ENCODE data around the gene GOLIM4.

GOLIM4 gene

DNA sequence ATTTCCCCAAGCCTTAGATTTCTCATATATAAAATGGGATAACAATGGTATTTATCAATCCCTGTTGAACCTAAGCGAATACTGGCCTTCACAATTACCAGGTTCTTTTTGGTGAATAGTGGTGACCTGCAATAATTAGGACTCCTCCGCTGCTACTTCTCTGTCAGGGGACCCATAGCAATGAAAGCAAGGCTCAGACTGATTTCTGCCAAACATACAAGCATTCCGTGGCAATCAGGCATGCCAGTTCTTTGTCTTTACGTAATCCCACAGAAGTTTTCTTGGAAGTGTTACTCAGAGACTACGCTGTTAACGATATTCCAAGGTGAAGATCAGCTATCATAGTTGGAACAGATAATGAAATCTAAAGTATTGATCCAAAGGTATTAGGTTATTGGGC is 105.7 kb downstream of the GOLIM4 start:
- no peak for DNase-seq

DNA sequence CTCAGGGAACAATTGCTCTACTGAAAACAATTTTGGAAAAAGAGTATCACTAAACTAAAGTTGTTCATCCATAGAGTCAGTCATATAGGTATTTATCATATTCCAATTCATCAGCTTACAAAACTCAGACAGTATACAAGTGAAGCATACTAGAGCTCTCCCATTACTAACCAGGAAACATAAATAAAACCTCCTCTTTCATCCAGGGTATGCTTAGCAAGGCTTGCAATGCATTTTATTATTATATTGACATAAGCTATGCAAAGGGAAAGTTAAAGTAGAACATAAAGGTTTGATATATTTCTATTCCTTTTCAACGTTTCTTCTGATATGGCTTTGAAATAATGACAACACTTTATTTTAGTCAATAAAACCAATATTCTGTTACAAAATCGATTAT is 106.7 kb downstream of the GOLIM4 start:
- DNase-seq: no peak

DNA sequence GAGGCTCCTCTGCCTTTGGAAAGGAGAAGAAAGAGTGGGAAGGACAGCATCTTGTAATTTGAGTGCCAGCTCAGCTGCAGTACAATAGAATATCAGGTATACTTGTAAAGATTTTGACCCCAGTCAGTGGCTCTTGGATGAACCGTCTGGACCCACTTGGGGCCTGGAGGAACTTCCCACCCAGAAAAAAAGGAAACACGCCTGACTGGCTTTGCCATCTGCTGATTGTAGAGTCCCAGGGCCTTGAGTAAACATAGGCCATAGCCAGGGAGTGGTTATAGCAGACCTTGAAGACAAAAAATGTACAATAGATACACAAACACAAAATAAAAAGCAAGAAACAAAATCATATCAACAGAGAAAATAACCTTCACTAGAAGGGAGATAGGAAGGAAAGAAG is 112.1 kb downstream of the GOLIM4 start:
- DNase-seq: no peak

DNA sequence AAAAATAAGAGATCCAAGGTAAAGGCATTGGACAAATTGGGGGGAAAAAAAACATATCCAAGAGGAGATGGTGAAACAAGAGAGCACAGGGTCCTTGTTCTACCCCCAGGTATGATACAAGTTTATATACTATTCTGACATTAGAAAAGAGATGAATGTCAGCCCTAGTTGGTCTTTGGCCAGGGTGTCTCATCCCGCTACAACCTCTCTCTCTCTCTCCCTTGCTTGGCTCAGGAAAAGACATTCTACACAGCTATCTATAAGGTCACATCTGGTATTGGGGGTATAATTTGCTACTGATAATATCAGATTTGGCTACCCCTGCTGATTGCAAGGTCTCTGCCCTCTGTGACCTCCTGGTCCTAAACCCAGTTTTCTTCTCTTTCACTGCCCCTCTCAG is 117.2 kb downstream of the GOLIM4 start:
- no peak for DNase-seq

DNA sequence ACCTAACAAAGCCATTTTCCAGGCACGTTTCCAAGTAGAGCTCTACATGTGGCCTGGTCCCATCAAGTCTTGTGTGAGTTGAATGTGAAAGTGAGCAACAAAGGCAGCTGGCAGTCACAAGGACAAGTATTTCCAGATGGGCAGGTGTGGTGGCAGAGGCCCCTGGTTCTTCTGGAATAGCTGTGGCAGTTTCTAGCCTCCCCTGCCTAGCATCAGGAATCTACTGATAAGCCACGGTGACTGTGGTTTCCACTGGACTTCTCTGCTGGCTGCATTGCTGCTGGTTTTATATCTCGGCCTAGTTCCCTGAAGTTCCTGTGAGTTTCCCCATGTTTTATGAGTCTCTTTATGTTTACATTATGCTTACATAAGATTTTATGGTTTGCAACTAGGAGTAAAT is 117.7 kb downstream of the GOLIM4 start:
- no peak for DNase-seq

DNA sequence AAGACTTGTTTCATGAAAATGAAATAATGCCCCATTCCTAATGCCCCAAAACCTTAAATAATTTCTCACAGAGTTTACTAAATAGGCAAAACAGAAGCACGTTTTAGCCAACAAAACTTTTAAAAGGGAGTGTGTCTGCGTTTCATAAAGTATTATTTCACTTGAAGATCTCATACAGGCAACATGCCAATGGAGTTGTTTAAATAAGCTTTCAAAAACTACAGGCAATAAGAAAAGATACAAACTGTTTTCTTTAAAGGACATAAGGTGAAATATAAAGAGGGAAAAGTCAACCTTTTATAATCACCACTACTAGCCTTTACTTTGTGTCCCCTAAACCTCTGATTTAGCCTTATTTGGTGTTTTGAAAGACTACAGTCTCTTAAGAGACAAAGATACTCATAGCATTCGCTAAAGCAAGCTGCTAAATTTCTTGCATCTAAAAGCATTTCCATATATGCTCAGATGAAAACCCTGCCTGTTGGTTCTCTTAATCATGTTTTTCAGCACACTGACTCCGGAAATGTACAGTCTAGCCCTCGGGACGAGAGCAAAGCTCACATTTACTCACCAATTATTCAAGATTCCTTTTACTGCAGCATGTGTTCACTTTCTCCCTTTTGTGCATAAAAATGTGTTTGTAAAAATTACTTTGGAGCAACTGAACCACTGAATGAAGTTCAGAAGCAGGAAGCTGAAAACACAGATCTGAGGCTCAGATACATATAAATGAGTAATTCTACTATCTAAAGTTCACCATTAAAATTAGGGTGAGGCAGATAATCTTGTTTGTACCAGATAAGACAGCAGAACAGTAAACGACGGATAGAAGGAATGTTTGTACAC is 119.0 kb downstream of the GOLIM4 start:
- DNase-seq: no peak

DNA sequence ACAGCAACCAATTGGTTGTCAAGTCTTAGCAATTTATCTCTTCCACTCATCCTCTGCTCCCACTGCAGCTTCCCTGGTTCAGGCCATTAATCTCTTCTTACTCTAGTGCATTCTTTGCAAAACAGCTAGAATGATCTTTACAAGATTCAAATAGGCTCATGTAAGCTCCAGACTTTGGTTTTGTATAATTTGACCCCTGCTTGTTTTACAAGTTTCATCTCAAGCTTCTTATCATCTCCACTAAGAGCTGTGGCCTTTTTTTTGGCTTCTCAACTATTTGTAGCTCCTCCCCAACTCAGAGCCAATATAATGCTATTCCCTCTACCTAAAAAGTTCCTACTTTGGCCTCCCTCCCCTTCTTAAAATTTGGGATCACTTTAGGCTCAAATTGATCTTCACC is 121.8 kb downstream of the GOLIM4 start:
- DNase-seq: no peak

DNA sequence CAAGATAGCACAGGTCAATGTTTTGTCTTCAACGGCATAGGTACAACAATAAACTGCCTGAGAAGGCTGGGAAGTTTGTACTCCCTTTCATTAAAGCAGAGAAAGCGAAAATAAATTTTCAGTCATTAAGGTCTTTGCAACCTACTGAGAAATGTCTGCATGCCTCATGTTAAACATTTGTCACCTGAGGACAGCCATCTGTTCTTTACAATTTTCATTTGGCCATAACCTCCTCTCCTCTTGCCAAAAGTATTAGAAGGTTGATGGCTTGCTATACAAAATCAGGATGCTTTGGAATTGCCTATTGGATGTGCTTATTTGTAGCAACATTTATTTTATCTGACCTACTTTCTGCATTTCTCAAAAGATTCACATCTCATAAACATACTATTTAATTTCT is 122.7 kb downstream of the GOLIM4 start:
- DNase-seq: no peak

DNA sequence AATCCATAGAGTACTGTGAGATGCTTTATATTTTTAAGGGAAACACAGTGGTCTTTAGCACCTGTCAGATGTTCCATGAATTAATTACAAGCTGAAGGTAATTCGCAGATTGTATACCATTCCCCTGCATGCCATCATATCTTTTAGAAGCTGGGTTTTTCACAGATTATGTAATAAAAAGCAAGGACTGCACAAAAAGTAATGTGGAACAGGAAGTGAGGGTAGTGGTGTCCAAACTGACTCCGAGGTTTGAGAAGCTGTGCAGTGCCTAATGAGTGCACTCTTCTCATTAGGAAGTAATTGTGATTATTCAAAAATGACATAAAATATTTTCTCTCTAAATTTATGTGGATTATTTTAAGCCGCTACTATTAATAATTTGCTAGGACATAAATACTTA is 123.2 kb downstream of the GOLIM4 start:
- DNase-seq: no peak

DNA sequence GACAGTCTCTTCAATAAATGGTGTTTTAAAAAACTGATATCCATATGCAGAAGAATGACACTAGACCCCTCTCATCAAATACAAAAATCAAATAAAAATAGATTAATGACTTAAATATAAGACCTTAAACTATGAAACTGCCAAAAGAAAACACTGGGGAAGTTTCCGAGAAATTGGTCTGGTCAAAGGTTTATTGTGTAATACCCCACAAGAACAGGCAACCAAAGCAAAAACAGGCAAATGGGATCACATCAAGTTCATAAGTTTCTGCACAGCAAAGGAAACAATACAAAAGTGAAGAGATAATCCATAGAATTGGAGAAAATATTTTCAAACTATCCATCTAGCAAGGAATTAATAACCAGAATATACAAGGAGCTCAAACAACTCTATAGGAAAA is 126.2 kb downstream of the GOLIM4 start:
- DNase-seq: no peak

DNA sequence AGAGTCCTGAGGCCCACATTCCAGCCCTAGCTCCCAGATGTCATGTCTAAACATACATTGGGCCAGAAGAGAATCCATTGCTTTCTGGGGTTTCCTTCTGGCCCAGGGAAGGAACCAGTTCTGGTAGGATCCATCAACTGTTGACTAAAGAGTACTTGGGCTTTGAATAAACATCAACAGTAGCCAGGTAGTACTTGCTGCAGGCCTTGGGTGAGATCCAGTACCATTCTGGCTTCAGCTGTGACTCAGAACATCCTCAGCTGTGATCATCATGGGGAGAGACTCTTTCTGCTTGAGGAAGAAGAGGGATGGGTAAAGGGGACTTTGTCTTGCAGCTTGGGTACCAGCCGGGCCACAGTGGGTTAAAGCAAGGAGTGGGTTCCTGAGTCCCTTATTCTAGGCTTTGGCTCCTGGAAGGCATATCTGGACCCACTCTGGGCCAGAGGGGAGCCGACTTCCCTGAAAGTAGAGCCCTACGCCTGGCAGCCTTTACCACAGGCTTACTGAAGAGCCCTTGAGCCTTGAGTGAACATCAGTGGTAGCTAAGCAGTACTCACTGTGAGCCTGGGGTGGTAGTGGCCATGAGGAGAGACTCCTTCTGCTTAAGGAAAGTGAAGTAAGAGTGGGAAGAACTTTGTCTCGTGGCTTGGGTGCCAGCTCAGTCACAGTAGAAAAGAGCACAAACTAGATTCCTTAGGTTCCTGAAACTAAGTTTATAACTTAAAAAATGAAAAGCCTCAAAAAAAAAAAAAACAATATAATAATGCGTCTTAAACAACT is 128.3 kb downstream of the GOLIM4 start:
- DNase-seq: no peak

All from fibroblast of skin of abdomen (primary cell).